Activated CD4-positive, alpha-beta T cell treated with anti-CD3 and anti-CD28 coated beads, Interleukin-2, amount 50 U/mL, for 16 hours (primary cell): ENCODE data around the gene POLD2.

ENCODE experiments used
- DNase-seq: peaks from one replicate; pipeline ENCODE4 v3.0.0-alpha.2; 2020

Gene POLD2

GRCh38 chr7:44152971-44153947, 29.9 kb upstream of the POLD2 start:
- DNase-seq: no peak

- DNase-seq: no peak
Measured at GRCh38 chr7:44151956-44152355, 28.6 kb upstream of the POLD2 start.

GRCh38 chr7:44150966-44151941, 27.9 kb upstream of the POLD2 start:
- DNase-seq: no peak

GRCh38 chr7:44150466-44150832, 27.1 kb upstream of the POLD2 start:
- DNase-seq: no peak

GRCh38 chr7:44149571-44150465, 26.5 kb upstream of the POLD2 start:
- no peak for DNase-seq

GRCh38 chr7:44148961-44149536, 25.7 kb upstream of the POLD2 start:
- DNase-seq: no peak

GRCh38 chr7:44148166-44148565, 24.8 kb upstream of the POLD2 start:
- no peak for DNase-seq

GRCh38 chr7:44147026-44147991, 24.0 kb upstream of the POLD2 start:
- no peak for DNase-seq

GRCh38 chr7:44145969-44146911, 22.9 kb upstream of the POLD2 start:
- DNase-seq: peak; percentile 73

GRCh38 chr7:44145479-44145968, 22.2 kb upstream of the POLD2 start:
- peak; percentile 22 for DNase-seq

- DNase-seq: no peak
Measured at GRCh38 chr7:44144968-44145478, 21.7 kb upstream of the POLD2 start.

GRCh38 chr7:44144426-44144967, 21.1 kb upstream of the POLD2 start:
- DNase-seq: no peak

- no peak for DNase-seq
Measured at GRCh38 chr7:44143646-44144250, 20.4 kb upstream of the POLD2 start.

GRCh38 chr7:44142028-44142427, 18.7 kb upstream of the POLD2 start:
- DNase-seq: no peak

- DNase-seq: no peak
Measured at GRCh38 chr7:44141221-44141850, 18.0 kb upstream of the POLD2 start, which contains the start of gene MYL7. MYL7 (minus strand) TSS chr7:44141332; CDS start chr7:44141305, 27 bp downstream.

- DNase-seq: no peak
Measured at GRCh38 chr7:44140341-44140740, 17.0 kb upstream of the POLD2 start.

- DNase-seq: no peak
Measured at GRCh38 chr7:44139311-44140010, 16.1 kb upstream of the POLD2 start.
